ENCODE data around the gene NACC2.
"Not testable (repeated sequence)": the region's sequence is repeated elsewhere in the genome, so short reads cannot be mapped to it uniquely, and the experiment has no call there.

NACC2 gene

GRCh38 chr9:136028760-136029470, 66.2 kb downstream of the NACC2 start:
- peaks cover 47% of the 10 kb centered on the region for H3K4me1 Mint-ChIP-seq (ENCODE audit: low read depth)
- H3K36me3 Mint-ChIP-seq (ENCODE audit: low read depth) = peaks cover 61% of the 10 kb centered on the region
- H3K4me3 Mint-ChIP-seq = no peak overlapping the region
- intact Hi-C loops (cut with micrococcal nuclease) = no loop called here
- H3K9me3 Mint-ChIP-seq = no peaks in the 10 kb centered on the region
- H3K27me3 Mint-ChIP-seq = no peaks in the 10 kb centered on the region
- H3K27ac Mint-ChIP-seq = no peak overlapping the region

GRCh38 chr9:136026943-136027289, 68.2 kb downstream of the NACC2 start:
- H3K4me3 Mint-ChIP-seq; intact Hi-C loops (cut with micrococcal nuclease): not testable (repeated sequence)

GRCh38 chr9:136026266-136026942, 68.7 kb downstream of the NACC2 start:
- Mint-ChIP-seq H3K9me3 (no peaks in the 10 kb centered on the region), H3K36me3 (ENCODE audit: low read depth) (peaks cover 78% of the 10 kb centered on the region), H3K4me1 (ENCODE audit: low read depth) (peaks cover 52% of the 10 kb centered on the region), H3K27me3 (no peaks in the 10 kb centered on the region), H3K27ac (no peak overlapping the region), H3K4me3 (no peak overlapping the region)
- intact Hi-C loops (cut with micrococcal nuclease) = no loop called here

More at GRCh38 chr9:136026943-136027289, 68.2 kb downstream of the NACC2 start:
- Mint-ChIP-seq H3K36me3 (ENCODE audit: low read depth) (peaks cover 78% of the 10 kb centered on the region), H3K4me1 (ENCODE audit: low read depth) (peaks cover 50% of the 10 kb centered on the region)
- not testable (repeated sequence) for H3K27ac Mint-ChIP-seq, H3K9me3 Mint-ChIP-seq, H3K27me3 Mint-ChIP-seq

- Mint-ChIP-seq H3K4me3 (no peak overlapping the region), H3K9me3 (no peaks in the 10 kb centered on the region), H3K27ac (no peak overlapping the region), H3K36me3 (ENCODE audit: low read depth) (peaks cover 76% of the 10 kb centered on the region), H3K27me3 (no peaks in the 10 kb centered on the region), H3K4me1 (ENCODE audit: low read depth) (peaks cover 60% of the 10 kb centered on the region)
- intact Hi-C loops (cut with micrococcal nuclease) = no loop called here
Observed at GRCh38 chr9:136025481-136025880, 69.6 kb downstream of the NACC2 start.

GRCh38 chr9:136024696-136025316, 70.3 kb downstream of the NACC2 start:
- no peak overlapping the region for H3K27ac Mint-ChIP-seq
- H3K27me3 Mint-ChIP-seq = no peaks in the 10 kb centered on the region
- intact Hi-C loops (cut with micrococcal nuclease) = no loop called here
- peaks cover 67% of the 10 kb centered on the region for H3K4me1 Mint-ChIP-seq (ENCODE audit: low read depth)
- no peak overlapping the region for H3K4me3 Mint-ChIP-seq
- H3K9me3 Mint-ChIP-seq = no peaks in the 10 kb centered on the region
- peaks cover 74% of the 10 kb centered on the region for H3K36me3 Mint-ChIP-seq (ENCODE audit: low read depth)

GRCh38 chr9:136024286-136024685, 70.8 kb downstream of the NACC2 start:
- Mint-ChIP-seq H3K4me3 (no peak overlapping the region), H3K4me1 (ENCODE audit: low read depth) (peaks cover 67% of the 10 kb centered on the region), H3K9me3 (no peaks in the 10 kb centered on the region), H3K36me3 (ENCODE audit: low read depth) (peaks cover 74% of the 10 kb centered on the region), H3K27ac (peak overlapping the region; percentile 0), H3K27me3 (no peaks in the 10 kb centered on the region)
- intact Hi-C loops (cut with micrococcal nuclease) = no loop called here

GRCh38 chr9:136023410-136024225, 71.5 kb downstream of the NACC2 start:
- Mint-ChIP-seq H3K27me3 (no peaks in the 10 kb centered on the region), H3K4me3 (no peak overlapping the region), H3K36me3 (ENCODE audit: low read depth) (peaks cover 69% of the 10 kb centered on the region), H3K27ac (peak overlapping the region; percentile 0), H3K9me3 (no peaks in the 10 kb centered on the region), H3K4me1 (ENCODE audit: low read depth) (peaks cover 67% of the 10 kb centered on the region)
- intact Hi-C loops (cut with micrococcal nuclease) = no loop called here

GRCh38 chr9:136022731-136023409, 72.2 kb downstream of the NACC2 start:
- Mint-ChIP-seq H3K36me3 (ENCODE audit: low read depth) (peaks cover 67% of the 10 kb centered on the region), H3K4me3 (no peak overlapping the region), H3K27ac (peak overlapping the region; percentile 19), H3K4me1 (ENCODE audit: low read depth) (peaks cover 60% of the 10 kb centered on the region), H3K27me3 (no peaks in the 10 kb centered on the region), H3K9me3 (no peaks in the 10 kb centered on the region)
- intact Hi-C loops (cut with micrococcal nuclease) = no loop called here

GRCh38 chr9:136021872-136022681, 73.0 kb downstream of the NACC2 start:
- Mint-ChIP-seq H3K4me1 (ENCODE audit: low read depth) (peaks cover 52% of the 10 kb centered on the region), H3K27ac (peak overlapping the region; percentile 19), H3K4me3 (no peak overlapping the region), H3K9me3 (no peaks in the 10 kb centered on the region), H3K27me3 (no peaks in the 10 kb centered on the region), H3K36me3 (ENCODE audit: low read depth) (peaks cover 66% of the 10 kb centered on the region)
- intact Hi-C loops (cut with micrococcal nuclease) = no loop called here

- intact Hi-C loops (cut with micrococcal nuclease) = no loop called here
- Mint-ChIP-seq H3K36me3 (ENCODE audit: low read depth) (peaks cover 66% of the 10 kb centered on the region), H3K4me3 (no peak overlapping the region), H3K4me1 (ENCODE audit: low read depth) (peaks cover 49% of the 10 kb centered on the region), H3K9me3 (no peaks in the 10 kb centered on the region), H3K27ac (no peak overlapping the region), H3K27me3 (no peaks in the 10 kb centered on the region)
Observed at GRCh38 chr9:136021171-136021871, 73.8 kb downstream of the NACC2 start.

- Mint-ChIP-seq H3K27ac (no peak overlapping the region), H3K4me3 (no peak overlapping the region), H3K27me3 (no peaks in the 10 kb centered on the region), H3K4me1 (ENCODE audit: low read depth) (peaks cover 47% of the 10 kb centered on the region), H3K36me3 (ENCODE audit: low read depth) (peaks cover 69% of the 10 kb centered on the region), H3K9me3 (no peaks in the 10 kb centered on the region)
- intact Hi-C loops (cut with micrococcal nuclease) = no loop called here
Observed at GRCh38 chr9:136020671-136021070, 74.4 kb downstream of the NACC2 start.

- intact Hi-C loops (cut with micrococcal nuclease) = no loop called here
- Mint-ChIP-seq H3K9me3 (no peaks in the 10 kb centered on the region), H3K36me3 (ENCODE audit: low read depth) (peaks cover 70% of the 10 kb centered on the region), H3K27me3 (no peaks in the 10 kb centered on the region), H3K27ac (no peak overlapping the region), H3K4me1 (ENCODE audit: low read depth) (peaks cover 47% of the 10 kb centered on the region), H3K4me3 (no peak overlapping the region)
Observed at GRCh38 chr9:136020206-136020605, 74.9 kb downstream of the NACC2 start.

Data from dendritic cell treated with granulocyte-macrophage colony-stimulating factor and Interleukin-4, amounts not matched to agents 40 ng/mL and 50 ng/mL, for 4 days (primary cell).